Measurements from ENCODE around the gene DPH1.

DNA sequence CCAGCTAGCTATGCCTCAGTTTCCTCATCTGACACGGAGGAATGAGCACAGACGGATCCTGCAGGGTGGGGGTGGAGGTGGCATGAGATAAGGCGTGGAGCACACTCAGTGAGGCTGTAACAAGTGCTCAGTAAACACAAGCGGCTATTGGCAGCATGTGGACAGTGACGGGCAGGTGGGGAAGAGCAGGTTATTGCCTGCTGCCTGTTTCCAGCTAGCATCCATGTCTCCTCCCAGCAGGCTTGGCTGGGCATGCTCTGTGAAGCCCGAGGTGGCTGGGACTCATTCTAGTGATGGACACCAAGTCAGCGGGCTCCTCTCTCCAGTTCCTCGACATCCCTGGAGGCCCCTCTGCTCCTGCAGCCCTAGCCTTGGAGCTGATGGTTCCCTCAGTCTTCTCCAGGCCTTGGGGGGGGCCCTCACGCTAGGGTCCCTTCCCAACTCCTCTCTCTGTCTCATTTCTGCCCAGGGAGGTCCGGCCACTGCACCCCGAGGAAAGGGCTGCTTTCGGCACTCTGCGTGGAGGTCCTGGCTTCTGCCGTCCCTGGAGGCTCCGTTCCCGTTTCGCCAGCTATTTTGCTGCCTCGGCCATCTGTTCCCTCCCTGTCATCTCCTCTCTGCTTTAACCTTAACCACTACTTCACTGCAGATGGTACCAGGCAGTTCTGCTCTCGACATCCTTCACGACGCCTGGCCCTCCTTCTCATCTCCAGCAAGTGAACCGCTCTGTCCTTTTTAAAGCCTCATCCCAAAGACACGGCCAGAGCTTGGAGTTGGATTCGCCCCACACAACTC is 11.0 kb upstream of the DPH1 start:
- no peak for TF ChIP-seq CTCF (IDR thresholded peaks at IDR 0.05; ENCODE audit: low read depth, low read length, poor library complexity, severe bottlenecking)
- TF ChIP-seq EZH2phosphoT487 (IDR thresholded peaks at IDR 0.05; ENCODE audit: borderline replicate concordance, low read length), result no peak

Measured in DOHH2 (cell line).